K562 (cell line): ENCODE results near the gene RSPRY1. TPM values are rescaled to one million over a fixed set of nuclear protein-coding genes. Genes with fewer than 3 reads are reported as not detected.

Source experiments
- COPS2 ChIP-seq: fragments of 450-650 bp; conservative IDR thresholded peaks from 2 replicates; pipeline ENCODE4 v1.6.1; 2016; ENCODE audit warnings: mild to moderate bottlenecking, moderate library complexity
- CREBBP ChIP-seq: IDR thresholded peaks from one replicate; pipeline ENCODE4 v1.6.1; 2012; ENCODE audit warnings: low read depth, mild to moderate bottlenecking, control low read depth, inconsistent platforms, low read length
- CREM ChIP-seq: IDR thresholded peaks from 2 replicates; pipeline ENCODE4 v1.6.1; 2014; ENCODE audit warnings: antibody characterized with exemption, low read depth
- ETS2 ChIP-seq: IDR thresholded peaks from 2 replicates; pipeline ENCODE4 v1.6.1; 2016; ENCODE audit warnings: borderline replicate concordance, missing genetic modification characterization, mild to moderate bottlenecking, moderate library complexity, missing compliant biosample characterization; ENCODE audit not compliant: poor library complexity, severe bottlenecking
- FOXK2 ChIP-seq, 2 experiments: fragments of 450-650 bp; IDR thresholded peaks in 1 of 2; conservative IDR thresholded peaks in 1 of 2; 2 replicates each; pipeline ENCODE4 v1.6.1; 2016; ENCODE audit warnings: low read depth in 2 of 2, mild to moderate bottlenecking in 1 of 2
- HMG20A ChIP-seq: fragments of 450-650 bp; formaldehyde crosslinking; conservative IDR thresholded peaks from 2 replicates; pipeline ENCODE4 v1.4.0; 2020; ENCODE audit warnings: mild to moderate bottlenecking, mixed read lengths
- KAT2B ChIP-seq: IDR thresholded peaks from one replicate; pipeline ENCODE4 v1.6.1; 2012; ENCODE audit warnings: low read depth, mild to moderate bottlenecking, control low read depth, inconsistent platforms, low read length, moderate library complexity
- MAFK ChIP-seq: IDR thresholded peaks from 2 replicates; pipeline ENCODE4 v1.6.1; 2011; ENCODE audit warnings: low read length, improper control_type of control experiment
- MBD2 ChIP-seq: sonication (generic); IDR thresholded peaks from 2 replicates; pipeline ENCODE4 v1.6.1; 2016; ENCODE audit warnings: low read depth, borderline replicate concordance
- NKRF ChIP-seq: fragments of 450-650 bp; IDR thresholded peaks from 2 replicates; pipeline ENCODE4 v1.6.1; 2016; ENCODE audit warnings: borderline replicate concordance
- NR2C1 ChIP-seq, 2 experiments: fragments of 450-650 bp; IDR thresholded peaks; 2 replicates each; pipeline ENCODE4 v1.6.1; 2017; ENCODE audit warnings: mild to moderate bottlenecking in 2 of 2, antibody characterized with exemption in 1 of 2, inconsistent platforms in 1 of 2, missing compliant biosample characterization in 1 of 2, missing genetic modification characterization in 1 of 2
- NUFIP1 ChIP-seq: fragments of 450-650 bp; IDR thresholded peaks from 2 replicates; pipeline ENCODE4 v1.6.1; 2018; ENCODE audit not compliant: partially characterized antibody
- PBX2 ChIP-seq, 2 experiments: IDR thresholded peaks in 1 of 2; conservative IDR thresholded peaks in 1 of 2; 2 replicates each; pipeline ENCODE4 v1.6.1; 2016; ENCODE audit warnings: low read depth in 2 of 2, mild to moderate bottlenecking in 1 of 2, missing compliant biosample characterization in 1 of 2, missing genetic modification characterization in 1 of 2, moderate library complexity in 1 of 2
- SMAD1 ChIP-seq: fragments of 150-350 bp; IDR thresholded peaks from 2 replicates; pipeline ENCODE4 v1.6.1; 2014; ENCODE audit warnings: low read length, low read depth; ENCODE audit not compliant: partially characterized antibody
- SNRNP70 ChIP-seq: fragments of 200-400 bp; formaldehyde crosslinking; optimal IDR thresholded peaks from 2 replicates; pipeline ENCODE3; 2017; ENCODE audit warnings: low read depth, low read length
- TGIF2 ChIP-seq: sonication (generic); formaldehyde crosslinking; IDR thresholded peaks from 2 replicates; pipeline ENCODE4 v1.8.1; 2022; ENCODE audit warnings: mild to moderate bottlenecking, missing genetic modification reagents, moderate library complexity
- TRIM28 ChIP-seq: fragments of 450-650 bp; IDR thresholded peaks from 2 replicates; pipeline ENCODE4 v1.6.1; 2017
- ZFP1 ChIP-seq: fragments of 450-650 bp; formaldehyde crosslinking; IDR thresholded peaks from 2 replicates; pipeline ENCODE4 v1.4.0; 2020; ENCODE audit warnings: mild to moderate bottlenecking, mixed read lengths
- ZFPM2 ChIP-seq: fragments of 250-450 bp; sonication (Bioruptor Pico); IDR thresholded peaks from 2 replicates; pipeline ENCODE4 v1.5.1; 2022; ENCODE audit warnings: mild to moderate bottlenecking
- ZNF217 ChIP-seq: sonication (generic); formaldehyde crosslinking; IDR thresholded peaks from 2 replicates; pipeline ENCODE4 v1.8.0; 2022; ENCODE audit warnings: mild to moderate bottlenecking, missing genetic modification reagents
- ZNF311 ChIP-seq: fragments of 250-450 bp; sonication (Bioruptor Pico); IDR thresholded peaks from 2 replicates; pipeline ENCODE4 v1.4.0; 2020; ENCODE audit warnings: mild to moderate bottlenecking, moderate library complexity
- ZNF324 ChIP-seq: fragments of 250-450 bp; sonication (Bioruptor Pico); IDR thresholded peaks from 2 replicates; pipeline ENCODE4 v1.4.0; 2020; ENCODE audit warnings: mild to moderate bottlenecking
- ZNF449 ChIP-seq: fragments of 250-450 bp; sonication (Bioruptor Pico); IDR thresholded peaks from 2 replicates; pipeline ENCODE4 v1.8.0; 2022; ENCODE audit warnings: moderate library complexity, mild to moderate bottlenecking, inconsistent platforms
- ZNF79 ChIP-seq: fragments of 250-450 bp; sonication (Bioruptor Pico); IDR thresholded peaks from 2 replicates; pipeline ENCODE4 v1.4.0; 2020; ENCODE audit warnings: low read depth, mild to moderate bottlenecking, moderate library complexity
- polyA plus RNA-seq, 8 experiments: library from polyadenylated mRNA; depleted of rRNA in 4 of 8; stranded (reverse) in 5 of 8; unstranded in 3 of 8; fragments of >200 nt; fragmentation: Nextera tagmentation in 2 of 8; fragmentation: Illumina TruSeq in 1 of 8; extraction: Ambion mirVana in 2 of 8; extraction: Trizol in 1 of 8; gene quantifications; 2 replicates each; pipeline versions ENCODE4 v1.2.1 to v1.2.3, GENCODE V29; 2011 to 2014; ENCODE audit warnings: inconsistent platforms in 1 of 8, missing spikeins in 1 of 8
- total RNA-seq, 7 experiments: library from RNA; depleted of rRNA in 6 of 7; stranded (reverse); fragments of >200 nt in 6 of 7; fragmentation: Illumina TruSeq in 2 of 7; extraction: Trizol in 2 of 7; gene quantifications; 2 replicates each; pipeline versions ENCODE4 v1.2.1 to v1.2.3, GENCODE V29; 2011 to 2021; ENCODE audit warnings: low replicate concordance in 1 of 7

The RSPRY1 gene
- total and polyA plus RNA-seq, 9 of the 15 experiments (the other 6 are each of a cell fraction or from before 2014, with no cell fraction given) = 10.2 to 27.8 (median 20.8) TPM

- TF ChIP-seq TGIF2 (CRISPR knock-in tag) (no peak), ZNF449 (no peak), KAT2B (no peak), MBD2 (no peak), SMAD1 (no peak), NUFIP1 (no peak), ZNF311 (CRISPR knock-in tag) (no peak), TRIM28 (no peak), MAFK (no peak), CREBBP (no peak), CREM (peak; percentile 71), ZNF324 (CRISPR knock-in tag) (no peak), HMG20A (CRISPR knock-in tag) (no peak), COPS2 (no peak), NKRF (no peak), ETS2 (no peak), PBX2 (CRISPR knock-in tag; IDR thresholded peaks at IDR 0.05; ENCODE audit: low read depth) (no peak), PBX2 (tag; conservative IDR thresholded peaks at IDR 0.05; ENCODE audit: low read depth) (no peak; the same call in 1 of the 2 replicates), ZNF79 (no peak), ZNF217 (CRISPR knock-in tag) (no peak), SNRNP70 (no peak), ZFP1 (CRISPR knock-in tag) (no peak), NR2C1 (IDR thresholded peaks at IDR 0.05) (no peak), NR2C1 (tag; IDR thresholded peaks at IDR 0.05) (no peak), FOXK2 (conservative IDR thresholded peaks at IDR 0.05 in 1 of 2, IDR thresholded peaks at IDR 0.05 in 1 of 2; ENCODE audit: low read depth in 2 of 2) (no peak), ZFPM2 (CRISPR knock-in tag) (no peak)
Measured at GRCh38 chr16:57244767-57245471, 58.8 kb downstream of the RSPRY1 start, which contains the start of gene ARL2BP (continued).
